Aorta (tissue), 5 donors: Measurements from ENCODE around the gene GDF15. TPM values are rescaled to one million over a fixed set of nuclear protein-coding genes. Genes with fewer than 3 reads are reported as not detected.
A peak's percentile ranks its signal among the peaks of the same experiment; 100 is the strongest.

Source experiments
- ATAC-seq: fragments of 200-7000 bp; cut with Tn5 transposase; one replicate; pipeline ENCODE4 v1.9.1; 2022; ENCODE audit warnings: moderate library complexity; ENCODE audit not compliant: low FRiP score
- DNase-seq, 2 donors: peaks; one replicate each; pipeline ENCODE4 v3.0.0-alpha.2; 2020
- H3K27ac ChIP-seq, 2 donors: one replicate each; pipeline ENCODE4 v1.5.1; 2013; ENCODE audit warnings: low read length in 2 of 2, mild to moderate bottlenecking in 2 of 2, moderate library complexity in 2 of 2, control low read depth in 1 of 2, inconsistent platforms in 1 of 2, low read depth in 1 of 2
- H3K27me3 ChIP-seq, 2 donors: one replicate each; pipeline ENCODE4 v1.6.1; 2013; ENCODE audit warnings: control low read depth in 1 of 2, low read length in 1 of 2, mild to moderate bottlenecking in 1 of 2, moderate library complexity in 1 of 2; ENCODE audit not compliant: insufficient read depth in 2 of 2, control insufficient read depth in 1 of 2
- H3K36me3 ChIP-seq, 2 donors: one replicate each; pipeline ENCODE4 v1.6.1; 2013; ENCODE audit warnings: control low read depth in 1 of 2, low read length in 1 of 2, mild to moderate bottlenecking in 1 of 2; ENCODE audit not compliant: insufficient read depth in 2 of 2, control insufficient read depth in 1 of 2
- H3K4me1 ChIP-seq, 2 donors: one replicate each; pipeline ENCODE4 v1.6.1; 2013; ENCODE audit warnings: low read length in 2 of 2, control low read depth in 1 of 2, mild to moderate bottlenecking in 1 of 2, moderate library complexity in 1 of 2; ENCODE audit not compliant: insufficient read depth in 2 of 2, control insufficient read depth in 1 of 2
- H3K4me3 ChIP-seq, 2 donors: one replicate each; pipeline ENCODE4 v1.5.1; 2013; ENCODE audit warnings: low read length in 2 of 2, control low read depth in 1 of 2, mild to moderate bottlenecking in 1 of 2
- H3K9me3 ChIP-seq: one replicate; pipeline ENCODE4 v1.6.1; 2013; ENCODE audit warnings: mild to moderate bottlenecking, low read length; ENCODE audit not compliant: control insufficient read depth
- WGBS, 2 donors: extraction: QIAGEN DNeasy Blood & Tissue Kit; methylation state at CpG; one replicate each; pipeline ENCODE4 v1.1.7; 2013; 5-methylcytosine and 5-hydroxymethylcytosine counted together
- intact Hi-C, 2 donors: fragments of 100-400 bp; cut with DNase I; formaldehyde crosslinking; loops; one replicate each; pipeline versions ENCODE4 v1.14.2 to v1.15.0; 2022
- polyA plus RNA-seq, 2 donors: library from polyadenylated mRNA; stranded (reverse); fragments of 200-250 nt; gene quantifications; one replicate each; pipeline ENCODE4 v1.2.3, GENCODE V29; 2013
- total RNA-seq, 2 donors: library from RNA; stranded (reverse); fragmentation: NEBNext Ultra II Directional; extraction: Animal tissue kit (Norgen Biotek cat#: 25700); gene quantifications; one replicate each; pipeline ENCODE4 v1.2.1, GENCODE V29; 2021
- donor health status: healthy with polysubstance abuse.
- donor health status: Bipolar disorder and iron deficiency.
- donor health status: DM: no; HTN: no; CAD: no.
- donor health status: DM: no; HTN: no; CAD: no.
- donor health status: DM: yes; HTN: yes; CAD: no.

GDF15 gene
- total and polyA plus RNA-seq, 4 donors, result 2.8 to 9.8 (median 3.7) TPM

DNA sequence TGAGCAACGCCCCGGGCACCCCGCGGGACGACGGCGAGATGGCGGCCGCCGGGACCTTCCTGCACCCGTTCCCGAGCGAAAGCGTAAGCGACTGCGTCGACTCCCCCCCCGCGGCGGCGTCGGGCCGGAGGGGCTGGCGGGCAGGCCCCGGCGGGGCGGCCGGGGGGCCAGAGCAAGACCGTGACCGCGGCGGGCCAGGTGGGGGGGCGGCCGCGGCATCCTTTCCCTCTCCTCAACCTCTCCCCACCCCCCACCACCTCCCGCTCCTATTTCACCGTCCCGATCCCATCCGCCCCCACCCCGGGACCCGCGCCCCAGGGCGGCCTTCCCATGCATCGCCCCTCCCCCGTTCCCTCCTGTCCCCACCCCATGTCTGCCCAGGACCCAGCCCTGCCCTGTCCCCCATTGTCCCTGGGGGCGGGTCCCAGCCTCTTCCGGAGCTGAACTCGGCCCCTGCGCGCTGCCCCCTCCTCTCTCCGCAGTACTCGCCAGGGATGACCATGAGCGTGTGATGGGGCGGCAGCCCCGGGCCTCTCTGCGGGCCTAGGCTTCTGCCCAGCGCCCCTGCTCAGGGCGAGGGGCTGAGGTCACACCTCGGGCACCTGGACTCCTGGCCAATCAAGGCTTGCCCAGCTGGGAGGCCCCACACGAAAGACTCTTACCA lies 47.9 kb downstream of the GDF15 start:
- peak overlapping the region in 1 of 2 donors; percentile 11 for H3K4me3 ChIP-seq
- WGBS, 2 donors, result 6 to 9% methylated on average over 29 to 60 of the region's 60 CpGs
- no peaks in the 10 kb centered on the region for H3K9me3 ChIP-seq
- H3K36me3 ChIP-seq, result no peaks in the 10 kb centered on the region
- DNase-seq, result no peak
- intact Hi-C loops, result no loop called here
- no peak overlapping the region for H3K27ac ChIP-seq
- no peaks in the 10 kb centered on the region for H3K4me1 ChIP-seq
- no peaks in the 10 kb centered on the region for H3K27me3 ChIP-seq
- ATAC-seq, result no peak

DNA sequence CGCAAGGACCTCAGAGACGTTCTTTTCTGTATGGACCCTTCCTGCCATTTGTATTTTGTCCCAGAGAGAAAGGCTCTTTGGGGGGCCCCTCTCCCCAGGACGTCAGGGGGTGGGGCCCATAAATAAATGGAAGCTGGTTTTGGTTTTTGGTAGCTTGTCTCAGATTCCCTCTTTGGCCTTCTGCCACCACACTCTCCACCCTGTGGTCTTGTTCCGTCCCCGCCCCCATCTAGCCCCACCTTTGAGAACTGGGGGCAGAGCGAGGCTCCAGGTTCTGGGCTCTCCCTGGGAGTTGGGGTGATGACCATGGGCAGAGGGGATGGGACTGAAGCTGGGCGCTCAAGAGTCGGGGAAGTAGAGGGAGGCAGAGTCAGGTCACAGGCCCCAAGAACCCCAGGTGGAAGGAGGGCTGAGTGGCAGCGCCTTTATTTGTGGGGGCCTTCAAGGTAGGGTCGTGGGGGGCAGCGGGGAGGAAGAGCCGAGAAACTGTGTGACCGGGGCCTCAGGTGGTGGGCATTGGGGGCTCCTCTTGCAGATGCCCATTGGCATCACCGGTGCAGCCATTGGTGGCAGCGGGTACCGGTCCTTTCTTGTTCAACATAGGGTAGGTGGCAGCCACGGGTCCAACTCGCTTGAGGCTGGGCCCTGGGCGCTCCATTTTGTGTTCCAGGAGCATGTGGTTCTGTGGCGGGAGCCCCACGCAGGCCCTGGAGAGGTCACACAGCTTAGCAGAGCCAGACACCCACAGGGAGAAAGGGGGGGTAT lies 48.6 kb downstream of the GDF15 start:
- no peaks in the 10 kb centered on the region for H3K9me3 ChIP-seq
- H3K27me3 ChIP-seq, result no peaks in the 10 kb centered on the region
- intact Hi-C loops, result no loop called here
- H3K27ac ChIP-seq, result no peak overlapping the region
- H3K36me3 ChIP-seq, result no peaks in the 10 kb centered on the region
- no peak overlapping the region for H3K4me3 ChIP-seq
- no peak for ATAC-seq
- WGBS, 2 donors, result 81 to 85% methylated on average over 20 to 21 of the region's 21 CpGs
- no peaks in the 10 kb centered on the region for H3K4me1 ChIP-seq
- no peak for DNase-seq

DNA sequence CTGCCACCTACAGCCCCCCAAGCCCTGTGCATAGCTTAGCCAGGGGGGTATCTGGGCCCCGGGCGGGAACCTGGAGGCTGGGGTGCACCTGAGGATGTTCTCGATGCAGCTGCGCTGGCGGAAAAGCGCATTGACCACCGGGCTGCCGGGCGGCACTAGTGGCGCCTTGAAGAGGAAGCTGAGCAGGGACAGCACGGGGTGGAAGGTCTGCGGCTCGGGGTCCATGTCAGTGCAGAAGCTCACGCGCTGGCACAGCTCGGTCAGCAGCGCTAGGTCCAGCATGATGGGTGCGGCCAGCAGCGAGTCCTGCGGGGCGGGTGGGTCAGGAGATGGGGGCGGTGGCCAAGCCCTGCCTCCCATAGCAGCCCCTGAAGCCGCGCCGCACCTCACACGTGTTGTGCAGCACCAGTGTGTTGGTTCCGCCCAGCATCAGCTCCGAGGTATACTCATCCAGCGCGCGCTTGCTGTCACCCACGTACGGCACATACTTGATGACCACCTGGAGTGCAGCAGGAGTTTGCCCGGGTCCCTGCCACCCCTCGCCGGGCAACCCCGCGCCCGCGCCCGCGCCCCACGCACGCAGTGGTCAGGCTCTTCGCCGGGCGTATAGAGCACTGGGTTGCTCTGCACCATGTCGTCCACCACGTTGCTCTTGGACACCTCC lies 49.4 kb downstream of the GDF15 start:
- DNase-seq (no peak), ATAC-seq (no peak)
- intact Hi-C loops, result no loop called here
- Histone ChIP-seq H3K4me3 (no peak overlapping the region), H3K4me1 (no peaks in the 10 kb centered on the region), H3K9me3 (no peaks in the 10 kb centered on the region), H3K36me3 (no peaks in the 10 kb centered on the region), H3K27ac (no peak overlapping the region), H3K27me3 (no peaks in the 10 kb centered on the region)
- WGBS, 2 donors, result 94% methylated on average over 49 of the region's 49 CpGs

DNA sequence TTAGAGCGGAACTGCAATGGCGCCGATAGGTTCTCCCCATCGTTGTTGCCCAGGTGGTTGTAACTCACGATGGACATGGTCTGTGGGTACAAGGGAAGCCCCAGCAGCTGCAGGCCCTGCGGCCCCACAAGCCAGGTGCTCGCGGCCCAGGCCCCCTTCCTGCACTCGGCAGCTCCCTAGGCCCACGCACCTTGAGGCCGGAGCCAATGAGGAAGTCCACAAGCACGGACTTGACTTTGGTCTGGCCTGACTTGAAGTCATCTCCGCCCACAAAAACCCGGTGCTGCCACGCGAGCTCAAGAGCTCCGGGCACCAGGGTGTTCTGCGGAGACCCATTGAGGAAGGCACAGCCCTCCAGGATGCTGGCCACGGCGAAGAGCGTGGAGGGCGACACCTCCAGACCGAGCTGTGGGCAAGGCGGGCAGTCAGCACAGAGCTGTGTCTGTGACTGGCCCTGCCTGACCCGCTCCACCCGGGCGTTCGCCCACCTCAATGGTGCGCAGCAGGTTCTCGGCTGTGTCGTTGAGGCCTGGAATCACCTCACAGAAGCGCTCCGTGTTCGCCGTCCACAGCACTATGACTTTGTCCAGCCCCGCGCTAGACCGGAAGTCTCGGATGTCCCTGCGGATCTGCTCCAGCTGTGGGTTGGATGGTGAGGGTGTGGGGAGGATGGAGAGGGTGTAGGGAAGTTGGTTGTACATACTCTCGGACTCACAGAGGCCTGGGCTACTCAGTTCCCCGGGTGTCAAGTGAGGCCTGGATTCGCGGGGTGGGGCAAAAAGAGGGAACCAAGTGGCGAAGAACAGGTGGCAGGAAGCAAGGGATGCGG lies 50.1 kb downstream of the GDF15 start:
- no peak overlapping the region for H3K27ac ChIP-seq
- H3K4me1 ChIP-seq, result no peaks in the 10 kb centered on the region
- H3K36me3 ChIP-seq, result no peaks in the 10 kb centered on the region
- intact Hi-C loops, result no loop called here
- no peak for DNase-seq
- WGBS, 2 donors, result 86 to 89% methylated on average over 46 of the region's 46 CpGs
- no peaks in the 10 kb centered on the region for H3K27me3 ChIP-seq
- ATAC-seq, result no peak
- H3K4me3 ChIP-seq, result no peak overlapping the region
- no peaks in the 10 kb centered on the region for H3K9me3 ChIP-seq

DNA sequence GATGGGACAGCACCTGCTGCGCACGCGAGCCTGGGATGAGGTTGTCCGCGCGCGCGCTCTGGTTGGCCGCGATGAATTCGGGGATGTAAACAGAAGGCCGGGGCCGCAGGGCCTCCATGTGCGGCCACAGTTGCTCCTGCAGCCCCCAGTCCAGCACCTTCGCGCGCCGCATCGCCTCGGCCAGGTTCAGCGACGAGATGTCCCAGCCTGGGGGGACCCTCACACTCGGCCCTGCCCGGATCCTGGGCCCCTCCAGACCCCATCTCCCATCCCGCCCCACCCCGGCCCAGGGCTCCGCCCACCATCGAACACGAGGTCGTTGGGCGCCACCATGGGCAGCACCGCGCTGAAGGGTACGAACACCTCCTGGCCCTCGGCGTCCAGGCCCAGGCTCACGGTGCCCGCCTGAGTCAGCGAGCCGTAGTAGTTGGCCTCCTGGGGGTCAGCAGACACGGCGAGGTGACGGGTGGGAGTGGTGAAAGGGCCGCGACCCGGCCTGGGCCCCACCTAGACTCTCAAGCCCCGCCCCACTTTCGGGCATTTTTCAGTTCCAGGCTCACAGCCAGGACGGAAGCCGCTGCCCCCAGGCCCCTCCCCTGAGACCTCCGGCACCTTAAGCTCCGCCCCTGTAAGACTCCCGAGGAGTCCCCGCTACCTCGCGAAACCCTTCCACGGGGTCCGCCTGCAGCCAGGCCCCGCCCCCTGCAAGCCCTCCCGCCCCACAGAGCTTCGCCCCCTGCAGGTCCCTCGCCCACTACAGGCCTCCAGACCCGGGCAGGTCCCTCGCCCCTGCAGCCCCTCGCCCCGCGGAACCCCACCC lies 50.9 kb downstream of the GDF15 start:
- ATAC-seq, result peak; percentile 58
- Histone ChIP-seq H3K4me1 (no peaks in the 10 kb centered on the region), H3K9me3 (no peaks in the 10 kb centered on the region), H3K27ac (peak overlapping the region in 1 of 2 donors; percentile 15), H3K4me3 (peak overlapping the region in 1 of 2 donors; percentile 50), H3K36me3 (no peaks in the 10 kb centered on the region), H3K27me3 (no peaks in the 10 kb centered on the region)
- peak; percentile 91 to 92 for DNase-seq
- intact Hi-C loops, result no loop called here
- whole genome bisulfite sequencing, 2 donors, result 23 to 25% methylated on average over 52 to 67 of the region's 67 CpGs

DNA sequence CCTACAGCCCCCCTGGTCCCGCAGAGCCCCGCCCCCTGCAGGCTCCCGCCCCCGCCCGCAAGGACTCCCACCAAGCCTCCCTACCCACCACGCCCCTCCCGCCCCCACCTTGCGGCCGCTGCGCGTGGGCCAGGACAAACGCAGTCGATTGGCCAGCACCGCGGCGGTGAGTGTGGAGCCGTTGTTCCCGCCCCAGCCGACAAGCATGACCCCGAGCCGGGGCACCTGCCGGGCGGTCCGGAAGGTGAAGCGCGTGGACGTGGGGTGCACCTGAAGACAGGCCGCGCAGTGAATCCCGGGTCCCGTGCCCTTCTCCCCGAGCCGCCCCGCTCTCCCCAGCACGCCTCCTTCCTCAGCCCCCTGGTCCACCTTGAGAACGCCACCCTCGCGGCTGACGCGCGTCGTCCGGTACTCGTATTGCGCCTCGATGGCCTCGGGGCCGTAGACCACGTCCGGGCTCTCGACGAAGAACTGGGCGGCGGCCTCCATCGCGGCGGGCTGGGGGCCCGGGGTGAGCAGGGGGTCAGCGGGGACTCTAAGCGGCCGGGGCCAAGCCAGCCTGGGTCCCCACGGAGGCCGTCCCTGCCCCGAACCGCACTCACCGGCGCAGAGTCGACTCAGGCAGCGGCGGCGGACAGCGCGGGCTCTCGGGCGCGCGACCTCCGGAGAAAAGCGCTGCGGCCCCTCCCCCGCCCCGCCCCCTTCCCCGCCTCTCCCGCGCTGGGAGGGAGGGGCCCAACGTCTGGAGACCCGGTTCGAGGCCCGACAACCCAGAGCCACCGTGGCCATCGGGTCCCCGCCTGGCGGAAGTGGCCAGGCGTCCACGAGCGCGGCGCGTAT lies 51.8 kb downstream of the GDF15 start, which contains the start of gene ISYNA1:
ISYNA1 (minus strand) TSS at position 643 of the 840 bp plus-strand sequence; CDS start at position 489, 154 bp downstream.
- Histone ChIP-seq H3K27ac (peak within 1 kb of the TSS; percentile 6 to 62), H3K9me3 (no peaks in the 10 kb centered on the region), H3K4me3 (peak within 1 kb of the TSS; percentile 27 to 50), H3K27me3 (no peaks in the 10 kb centered on the region), H3K4me1 (no peaks in the 10 kb centered on the region), H3K36me3 (no peaks in the 10 kb centered on the region)
- ATAC-seq, result peak; percentile 57
- intact Hi-C loops, result no loop called here
- 1% methylated on average over 80 to 99 of the region's 99 CpGs for WGBS, 2 donors
- peak; percentile 79 to 87 for DNase-seq

DNA sequence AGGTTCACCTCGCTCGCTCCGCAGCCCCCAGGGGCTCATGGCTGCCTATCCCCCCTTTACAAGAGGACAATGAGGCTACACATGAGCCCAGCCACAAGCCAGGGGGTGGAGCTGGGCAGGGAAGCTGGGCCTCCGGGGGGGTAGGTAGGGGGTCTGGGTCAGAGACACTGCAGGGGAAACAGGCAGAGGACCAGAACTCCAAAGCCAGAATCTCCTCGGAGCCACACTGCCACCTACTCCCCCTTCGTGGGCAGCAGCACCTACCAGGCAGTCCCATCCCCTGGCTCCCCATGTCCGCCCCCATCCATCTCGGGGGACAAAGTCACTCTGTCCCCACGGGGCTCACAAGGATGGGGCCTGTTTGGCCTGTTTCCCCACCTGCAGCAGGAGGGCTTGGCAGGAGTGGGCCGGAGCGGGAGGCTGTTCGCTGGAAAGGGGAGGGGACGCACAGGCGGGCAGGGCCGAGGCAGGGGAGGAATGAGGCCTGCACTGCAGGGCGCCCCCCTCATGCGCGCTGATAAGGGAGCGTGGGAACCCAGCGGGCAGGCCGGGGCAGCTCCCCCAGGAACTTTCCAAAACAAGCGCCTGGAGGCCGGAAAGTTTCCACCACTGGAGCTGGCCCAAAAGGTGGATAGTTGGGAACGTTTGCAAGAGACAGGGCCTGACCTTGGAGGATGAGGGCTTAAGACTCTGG lies 52.5 kb downstream of the GDF15 start:
- Histone ChIP-seq H3K27me3 (no peaks in the 10 kb centered on the region), H3K27ac (peak overlapping the region; percentile 6 to 58), H3K4me1 (no peaks in the 10 kb centered on the region), H3K4me3 (peak overlapping the region in 1 of 2 donors; percentile 50), H3K36me3 (no peaks in the 10 kb centered on the region), H3K9me3 (no peaks in the 10 kb centered on the region)
- intact Hi-C loops, result no loop called here
- ATAC-seq (peak; percentile 54), DNase-seq (peak in 1 of 2 donors; percentile 80)
- 1 to 2% methylated on average over 24 of the region's 24 CpGs for WGBS, 2 donors
